ENCODE measurements around the gene IGF2BP3.

Gene IGF2BP3

DNA sequence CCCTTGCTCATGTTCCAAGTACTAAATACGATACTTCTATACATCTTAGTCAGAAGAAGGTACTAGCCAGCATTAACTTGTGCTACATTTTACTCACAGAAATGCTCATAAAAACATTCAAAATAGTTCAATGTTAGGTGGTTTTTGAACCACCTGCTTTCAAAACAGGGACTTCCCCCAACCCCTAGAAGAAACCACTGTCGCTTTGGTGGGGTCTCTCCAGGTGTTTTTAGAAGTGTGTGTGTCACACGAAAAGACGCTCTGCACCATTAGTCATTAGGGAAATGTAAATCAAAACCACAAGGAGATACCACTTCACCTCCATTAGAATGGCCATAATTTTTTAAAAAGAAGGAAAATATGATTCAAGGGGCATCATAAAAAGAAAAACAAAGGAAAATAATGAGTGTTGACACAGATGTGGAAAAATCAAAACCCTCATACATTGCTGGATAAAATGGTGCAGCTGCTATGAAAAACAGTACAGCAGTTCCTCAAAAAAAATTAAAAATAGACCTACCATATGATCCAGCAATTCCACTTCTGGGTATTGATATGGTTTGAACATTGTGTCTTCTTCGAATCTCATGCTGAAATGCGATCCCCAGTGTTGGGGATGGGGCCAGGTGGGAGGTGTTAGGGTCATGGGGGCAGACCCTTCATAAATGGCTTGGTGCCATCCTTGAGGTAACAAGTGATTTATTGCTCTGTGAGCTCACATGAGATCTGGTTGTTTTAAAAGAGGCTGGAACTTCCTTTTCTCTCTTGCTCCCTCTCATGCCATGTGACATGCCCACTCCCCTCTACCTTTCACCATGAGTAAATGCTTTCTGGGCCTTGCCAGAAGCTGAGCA, 96.9 kb downstream of the IGF2BP3 start:
- DNase-seq (ENCODE audit: low spot score), result no peak

- no peak for DNase-seq (ENCODE audit: low spot score)
Observed at GRCh38 chr7:23372611-23373010, 97.7 kb downstream of the IGF2BP3 start.

- no peak for DNase-seq (ENCODE audit: low spot score)
Observed at GRCh38 chr7:23371654-23372053, 98.6 kb downstream of the IGF2BP3 start.

DNA sequence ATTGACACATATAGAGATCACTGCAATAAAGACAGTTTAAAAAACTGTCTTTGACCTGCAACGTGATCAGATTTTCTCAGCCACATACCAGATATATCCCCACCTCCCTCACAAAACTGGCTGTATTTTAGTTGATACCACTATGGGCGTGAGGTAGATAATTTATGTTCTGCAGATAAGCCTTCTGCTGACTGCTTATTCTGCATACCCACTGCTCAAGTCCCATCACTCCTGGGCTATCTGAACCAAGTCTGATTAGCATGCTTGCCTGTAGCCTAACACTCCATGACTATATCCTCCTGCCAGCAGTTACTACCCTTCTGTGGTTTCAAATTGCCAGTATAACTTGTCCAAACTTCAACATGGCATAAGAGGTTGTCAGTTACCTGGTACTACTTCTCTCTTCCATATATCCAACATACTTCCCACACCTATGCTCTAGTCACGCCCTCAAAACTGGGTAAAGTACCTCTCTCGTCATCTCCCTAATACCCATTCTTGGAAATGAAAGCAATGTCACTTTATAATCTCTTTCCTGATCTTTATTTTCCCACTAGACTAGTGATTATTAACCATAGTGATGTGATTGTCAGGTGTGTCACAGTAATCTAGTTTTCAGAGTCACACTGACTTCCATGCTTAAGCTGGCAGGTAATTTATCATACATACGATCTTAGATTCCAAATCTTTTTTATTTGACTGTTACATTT, 100.4 kb downstream of the IGF2BP3 start:
- no peak for DNase-seq (ENCODE audit: low spot score)

- no peak for DNase-seq (ENCODE audit: low spot score)
Observed at GRCh38 chr7:23369100-23369499, 101.2 kb downstream of the IGF2BP3 start.

GRCh38 chr7:23358152-23358674, 112.1 kb downstream of the IGF2BP3 start:
- no peak for DNase-seq (ENCODE audit: low spot score)

GRCh38 chr7:23357190-23358093, 112.8 kb downstream of the IGF2BP3 start:
- peak; percentile 43 for DNase-seq (ENCODE audit: low spot score)

DNA sequence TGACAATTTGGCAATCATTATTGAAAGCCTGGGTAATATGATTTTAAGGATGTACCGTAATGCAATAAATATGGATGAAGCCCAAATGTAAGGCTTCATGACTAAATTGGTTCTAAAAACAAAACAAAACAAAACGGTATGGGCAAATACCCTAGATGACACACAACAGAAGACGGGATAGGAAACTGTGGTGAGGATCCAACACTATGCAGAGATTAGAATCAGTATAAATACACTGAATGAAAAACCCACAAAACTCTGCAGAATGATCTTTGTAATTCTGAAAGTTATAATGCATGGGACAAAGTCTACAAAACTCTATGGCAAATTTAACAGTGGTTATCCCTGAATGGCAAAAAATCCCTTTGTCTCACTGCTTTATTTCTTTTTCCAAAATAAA, 113.6 kb downstream of the IGF2BP3 start:
- DNase-seq (ENCODE audit: low spot score), result no peak

GRCh38 chr7:23356168-23356567, 114.1 kb downstream of the IGF2BP3 start:
- DNase-seq (ENCODE audit: low spot score), result no peak

GRCh38 chr7:23353172-23353571, 117.1 kb downstream of the IGF2BP3 start:
- DNase-seq (ENCODE audit: low spot score), result no peak

GRCh38 chr7:23350466-23350865, 119.8 kb downstream of the IGF2BP3 start:
- no peak for DNase-seq (ENCODE audit: low spot score)

DNA sequence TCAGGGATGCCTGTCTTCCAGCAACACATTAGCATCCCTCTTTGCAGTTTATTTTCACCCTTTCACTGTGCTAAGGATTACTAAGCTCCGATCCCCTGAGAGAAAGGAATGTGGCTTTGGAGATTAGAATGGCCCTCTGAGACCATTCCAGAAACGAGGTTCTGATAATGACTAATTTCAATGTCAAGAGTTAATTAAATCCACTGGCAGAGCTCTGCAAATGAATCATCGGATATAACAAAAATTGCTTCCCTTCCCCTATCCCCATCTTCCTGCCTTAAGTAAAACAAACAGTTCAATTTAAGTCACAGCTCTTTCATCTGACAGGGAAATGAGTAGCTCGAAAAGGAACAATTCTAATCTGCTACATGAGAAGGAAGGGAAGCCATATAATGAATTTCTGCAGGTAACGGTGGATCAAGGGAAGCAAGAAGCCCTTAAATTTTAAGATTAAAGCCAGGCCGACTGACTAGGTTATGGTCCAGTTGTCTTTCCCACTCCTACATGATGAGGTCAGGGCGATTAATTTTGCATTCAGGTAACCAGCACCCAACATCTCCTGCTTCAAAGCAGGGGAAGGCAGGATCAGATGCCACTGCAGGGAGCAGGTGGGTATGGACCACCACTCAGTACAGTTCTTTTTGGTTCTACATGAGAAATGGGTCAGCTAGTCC, 120.7 kb downstream of the IGF2BP3 start:
- DNase-seq (ENCODE audit: low spot score), result peak; percentile 69

GRCh38 chr7:23347682-23348180, 122.6 kb downstream of the IGF2BP3 start:
- DNase-seq (ENCODE audit: low spot score), result no peak

DNA sequence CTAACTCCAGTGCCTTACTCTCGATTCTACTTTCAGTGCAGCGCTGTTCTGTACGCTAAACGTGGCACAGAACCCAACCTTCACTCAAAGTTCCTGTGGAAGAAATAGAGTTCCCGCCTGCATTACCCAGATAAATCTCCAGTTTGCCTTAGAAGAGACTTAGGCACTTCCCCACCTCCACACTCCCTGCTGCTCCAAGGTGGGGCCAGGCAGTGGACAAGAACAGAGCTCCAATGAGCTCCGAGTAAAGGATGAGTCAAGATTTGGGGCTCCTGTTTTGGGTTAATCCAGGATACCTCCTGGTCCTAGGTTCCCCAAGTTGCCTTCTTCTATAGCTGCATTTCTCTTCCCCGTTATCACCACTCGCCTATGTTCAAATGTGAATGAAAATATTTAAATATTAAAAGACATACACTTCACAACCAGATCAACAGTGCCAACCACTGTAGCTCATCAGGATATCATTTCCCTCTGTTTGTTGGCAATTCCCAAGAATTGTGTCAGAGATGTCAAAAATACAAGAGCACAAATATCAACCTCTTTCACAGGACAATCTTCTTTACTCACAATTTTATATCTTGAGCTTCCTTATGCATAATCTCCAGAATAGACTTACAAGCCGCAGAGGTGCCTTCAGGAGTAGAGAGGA, 123.1 kb downstream of the IGF2BP3 start:
- DNase-seq (ENCODE audit: low spot score), result no peak

DNA sequence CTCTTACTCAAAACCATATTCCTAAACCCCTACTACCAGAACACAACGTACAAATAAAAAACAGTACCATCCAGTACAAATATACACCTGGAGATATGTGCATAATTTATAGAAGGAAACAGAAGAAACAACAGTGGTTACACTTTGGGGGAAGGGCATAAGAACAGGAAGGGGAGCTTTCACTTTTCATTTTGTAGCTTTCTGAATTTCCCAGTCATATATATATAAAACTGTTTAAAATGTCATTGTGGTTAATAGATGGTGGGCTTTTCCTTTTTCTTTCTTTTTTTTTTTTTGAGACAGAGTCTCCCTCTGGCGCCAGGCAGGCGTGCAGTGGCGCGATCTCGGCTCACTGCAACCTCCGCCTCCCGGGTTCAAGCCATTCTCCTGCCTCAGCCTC, 124.0 kb downstream of the IGF2BP3 start:
- no peak for DNase-seq (ENCODE audit: low spot score)

- DNase-seq (ENCODE audit: low spot score), result no peak
Observed at GRCh38 chr7:23345601-23346000, 124.7 kb downstream of the IGF2BP3 start.

DNA sequence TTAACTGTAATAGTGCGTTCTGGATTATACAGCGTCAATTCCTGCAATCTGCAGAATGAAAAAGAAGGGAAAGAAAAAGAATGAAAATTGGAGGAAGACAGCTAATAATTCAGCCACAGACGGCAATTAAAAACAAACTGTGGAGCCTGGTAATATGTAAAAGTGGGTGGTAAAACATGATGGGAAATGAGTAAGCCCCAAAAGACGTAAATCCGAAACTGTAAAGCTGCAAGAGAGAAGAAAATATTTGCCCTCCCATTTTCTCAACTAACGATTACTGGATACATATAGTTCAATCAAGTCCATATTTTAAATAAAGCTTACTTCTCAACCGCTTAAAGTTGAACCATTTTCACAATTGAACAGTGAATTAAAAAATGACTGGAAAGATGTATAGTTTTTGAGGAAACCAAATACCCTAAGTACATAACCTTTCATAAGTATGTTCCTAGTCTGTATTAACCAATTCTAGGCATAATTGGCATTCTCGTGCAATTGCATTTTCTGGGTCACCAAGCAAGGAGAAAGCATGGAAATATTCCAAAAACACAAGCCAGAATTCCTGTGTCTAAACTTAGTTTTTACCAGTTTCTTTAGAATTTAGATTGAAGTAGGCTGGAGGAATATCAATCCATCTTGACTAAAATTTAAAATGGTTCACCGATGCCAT, 126.3 kb downstream of the IGF2BP3 start:
- no peak for DNase-seq (ENCODE audit: low spot score)

DNA sequence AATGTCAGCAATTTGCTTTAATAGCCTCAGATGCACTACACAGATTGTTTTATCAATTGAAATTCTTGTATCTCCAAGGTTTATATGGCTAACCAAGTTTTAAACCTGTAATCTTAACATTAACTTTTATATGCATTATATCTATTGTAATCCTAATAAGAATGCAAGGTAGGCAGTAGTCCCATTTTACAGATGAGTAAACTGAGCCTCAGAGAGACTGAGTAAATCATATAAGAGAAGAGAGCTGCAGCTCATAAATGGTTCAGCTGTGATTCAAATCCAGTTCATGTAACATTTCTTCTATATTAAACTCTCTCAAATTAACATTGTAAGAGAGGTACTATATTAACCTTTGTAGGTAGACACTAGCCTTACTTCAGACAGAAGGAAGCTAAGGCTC, 127.2 kb downstream of the IGF2BP3 start:
- no peak for DNase-seq (ENCODE audit: low spot score)

DNA sequence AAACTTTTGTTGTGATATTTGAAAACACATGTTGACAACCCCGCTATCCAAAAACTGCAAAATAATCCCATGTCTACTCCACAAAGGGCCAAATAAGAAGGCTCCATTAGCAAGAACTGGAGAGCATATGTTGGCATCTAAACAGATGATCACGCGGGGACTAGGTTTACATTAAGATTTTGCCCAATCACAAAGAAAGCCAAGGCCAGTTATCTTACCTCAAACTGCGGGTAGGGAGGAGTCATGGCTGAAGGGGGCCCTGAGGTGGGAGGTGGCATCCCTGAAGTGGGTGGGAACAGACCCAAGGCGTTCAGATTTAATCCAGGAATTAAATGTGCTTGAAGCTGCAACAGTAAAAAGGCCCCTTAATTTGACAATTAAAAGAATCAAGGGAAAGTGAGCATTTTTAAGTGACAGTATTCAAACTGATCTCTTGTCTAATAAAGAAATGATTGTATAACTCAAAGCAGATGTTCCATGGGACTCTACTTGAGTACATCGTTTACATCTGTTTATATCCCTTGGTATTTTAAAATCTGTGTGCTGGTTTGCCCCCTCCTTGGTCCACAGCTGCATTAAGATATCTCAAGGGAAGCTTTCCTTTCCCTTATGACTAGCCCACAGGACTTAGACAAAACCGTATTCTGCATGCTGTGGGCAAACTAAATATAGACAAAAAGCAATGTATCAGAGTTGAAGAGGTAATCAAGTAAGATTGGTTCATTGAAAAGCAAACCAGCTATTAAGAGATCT, 128.3 kb downstream of the IGF2BP3 start:
- DNase-seq (ENCODE audit: low spot score), result no peak

DNA sequence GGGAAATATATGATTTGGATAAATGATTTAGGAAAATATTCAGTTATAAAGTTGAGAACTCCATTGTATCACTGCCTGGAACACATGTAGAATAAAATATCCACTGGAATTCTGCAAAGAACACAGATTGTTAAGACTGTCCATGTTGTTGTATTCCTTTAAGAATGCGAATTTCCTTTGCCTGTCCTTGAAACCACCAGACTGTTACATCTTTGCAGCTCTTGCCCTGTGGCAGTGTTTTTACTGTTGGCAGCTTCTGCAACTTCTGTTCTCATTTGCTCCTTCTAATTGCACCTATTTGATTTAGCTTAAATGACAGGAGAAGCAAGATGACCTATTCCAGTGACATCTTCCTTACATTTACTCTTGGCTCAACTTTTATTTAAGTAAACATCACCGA, 131.4 kb downstream of the IGF2BP3 start:
- no peak for DNase-seq (ENCODE audit: low spot score)
